K562 (cell line): ENCODE results near the gene CMTR2. TPM values are rescaled to one million over a fixed set of nuclear protein-coding genes. Genes with fewer than 3 reads are reported as not detected.

Source experiments
- ATAC-seq: fragments of 200-7000 bp; cut with Tn5 transposase; 3 replicates; pipeline ENCODE4 v1.9.1; 2020; ENCODE audit warnings: moderate library complexity
- BruUV-seq: library from RNA; stranded (reverse); fragments of 400-500 nt; replicated peaks from 2 replicates; lab custom pipeline; 2021; lab: Mats Ljungman, UMichigan
- CTCF ChIA-PET: fragments of 300-600 bp; formaldehyde crosslinking; extraction: SDS; loops from one replicate; lab custom pipeline; 2021; ENCODE audit warnings: low intra/inter-chr PET ratio; lab: Yijun Ruan, JAX
- POLR2A ChIA-PET: fragments of 300-600, 350-650 bp; sonication (Branson Sonifier 250); formaldehyde crosslinking; extraction: SDS; loops from one replicate; lab custom pipeline; 2021; ENCODE audit warnings: antibody characterized with exemption, inconsistent platforms; lab: Yijun Ruan, JAX
- DNase-seq, 4 experiments: peaks; one replicate each; pipeline versions ENCODE4 v3.0.0 to v3.0.0-alpha.2; 2011 to 2018; ENCODE audit warnings: low spot score in 3 of 4, mixed read lengths in 3 of 4; ENCODE audit errors: extremely low read depth in 1 of 4
- FAIRE-seq: peaks from 2 replicates; lab custom pipeline; 2011; peaks lifted over from hg19 to GRCh38; lab: Jason Lieb, UNC
- H2AFZ ChIP-seq: 2 replicates; pipeline ENCODE4 v1.6.0; 2011; ENCODE audit warnings: low read depth, low read length, control low read depth, inconsistent platforms
- H3K27ac ChIP-seq: fragments of 200-600 bp; 3 replicates; pipeline ENCODE4 v1.8.0; 2011; ENCODE audit warnings: low read depth, mild to moderate bottlenecking, control low read depth, inconsistent platforms, low read length, moderate library complexity, mixed read lengths; ENCODE audit errors: extremely low read depth
- H3K27me3 ChIP-seq, 2 experiments: fragments of 300-600 bp in 1 of 2; 2 replicates in 1 of 2; 3 replicates in 1 of 2; pipeline versions ENCODE4 v1.6.0 to v1.8.0; 2011; ENCODE audit warnings: inconsistent platforms in 2 of 2, low read length in 2 of 2, mild to moderate bottlenecking in 1 of 2, mixed read lengths in 1 of 2, moderate library complexity in 1 of 2; ENCODE audit not compliant: control insufficient read depth in 2 of 2, insufficient read depth in 2 of 2
- H3K36me3 ChIP-seq: fragments of 300-600 bp; 3 replicates; pipeline ENCODE4 v1.8.0; 2011; ENCODE audit warnings: mild to moderate bottlenecking, low read length, inconsistent platforms; ENCODE audit not compliant: control insufficient read depth, insufficient read depth
- H3K4me1 ChIP-seq, 2 experiments: fragments of 200-600 bp in 1 of 2; replicated peaks in 1 of 2; 2 replicates in 1 of 2; 3 replicates in 1 of 2; pipeline versions ENCODE4 v1.5.1 to v1.8.0; 2011; ENCODE audit warnings: inconsistent platforms in 2 of 2, low read length in 2 of 2, mild to moderate bottlenecking in 1 of 2, mixed read lengths in 1 of 2, moderate library complexity in 1 of 2; ENCODE audit not compliant: control insufficient read depth in 2 of 2, insufficient read depth in 2 of 2
- H3K4me2 ChIP-seq: 2 replicates; pipeline ENCODE4 v1.6.1; 2011; ENCODE audit warnings: low read length, control low read depth, inconsistent platforms, mixed read lengths; ENCODE audit not compliant: insufficient read depth
- H3K4me3 ChIP-seq: fragments of 200-600 bp; sonication (generic), shearing (Covaris generic); 2 replicates; pipeline ENCODE4 v1.5.1; 2016; ENCODE audit warnings: control low read depth, inconsistent platforms
- H3K79me2 ChIP-seq: fragments of 200-600 bp; 3 replicates; pipeline ENCODE4 v1.8.0; 2011; ENCODE audit warnings: low read length, inconsistent platforms; ENCODE audit not compliant: control insufficient read depth, insufficient read depth
- H3K9ac ChIP-seq, 2 experiments: 2 replicates each; pipeline versions ENCODE4 v1.6.0 to v1.6.1; 2011; ENCODE audit warnings: low read depth in 2 of 2, low read length in 2 of 2, control low read depth in 1 of 2, inconsistent platforms in 1 of 2, mild to moderate bottlenecking in 1 of 2, mixed read lengths in 1 of 2; ENCODE audit not compliant: insufficient read depth in 1 of 2
- H3K9me1 ChIP-seq: one replicate; pipeline ENCODE4 v1.6.0; 2011; ENCODE audit warnings: inconsistent platforms, mild to moderate bottlenecking, low read length, moderate library complexity; ENCODE audit not compliant: control insufficient read depth, insufficient read depth
- H3K9me3 ChIP-seq: replicated peaks from 2 replicates; pipeline ENCODE4 v1.5.1; 2011; ENCODE audit warnings: low read depth, low read length, inconsistent platforms; ENCODE audit not compliant: control insufficient read depth, insufficient read depth
- H4K20me1 ChIP-seq: replicated peaks from 2 replicates; pipeline ENCODE4 v1.6.1; 2011; ENCODE audit warnings: low read length, inconsistent platforms, mixed read lengths; ENCODE audit not compliant: control insufficient read depth, insufficient read depth
- ARID1B ChIP-seq: fragments of 450-650 bp; IDR thresholded peaks from 2 replicates; pipeline ENCODE4 v1.6.1; 2016; ENCODE audit warnings: antibody characterized with exemption, mild to moderate bottlenecking, inconsistent platforms
- CREB3L1 ChIP-seq: fragments of 450-650 bp; IDR thresholded peaks from 2 replicates; pipeline ENCODE4 v1.6.1; 2014; ENCODE audit warnings: low read depth, mild to moderate bottlenecking, moderate library complexity, borderline replicate concordance
- HDAC2 ChIP-seq: fragments of 450-650 bp; IDR thresholded peaks from 2 replicates; pipeline ENCODE4 v1.6.1; 2016; ENCODE audit warnings: mild to moderate bottlenecking
- IRF9 ChIP-seq: fragments of 450-650 bp; IDR thresholded peaks from 2 replicates; pipeline ENCODE4 v1.6.1; 2016; ENCODE audit warnings: missing biosample characterization, missing genetic modification characterization
- MEIS2 ChIP-seq: fragments of 450-650 bp; IDR thresholded peaks from 2 replicates; pipeline ENCODE4 v1.6.1; 2014; ENCODE audit warnings: mild to moderate bottlenecking; ENCODE audit not compliant: partially characterized antibody
- PBX2 ChIP-seq, 2 experiments: IDR thresholded peaks in 1 of 2; conservative IDR thresholded peaks in 1 of 2; 2 replicates each; pipeline ENCODE4 v1.6.1; 2016; ENCODE audit warnings: low read depth in 2 of 2, mild to moderate bottlenecking in 1 of 2, missing compliant biosample characterization in 1 of 2, missing genetic modification characterization in 1 of 2, moderate library complexity in 1 of 2
- POLR2H ChIP-seq: IDR thresholded peaks from 2 replicates; pipeline ENCODE4 v1.6.1; 2016; ENCODE audit warnings: missing genetic modification characterization, low read depth, mild to moderate bottlenecking, control low read depth, missing compliant biosample characterization, moderate library complexity
- RREB1 ChIP-seq: fragments of 250-450 bp; sonication (Bioruptor Pico); IDR thresholded peaks from 2 replicates; pipeline ENCODE4 v1.4.0; 2020
- WGBS: fragments of 100-300 bp; shearing (Covaris generic); methylation state at CpG from one replicate; pipeline ENCODE4 v1.1.6; 2016; ENCODE audit warnings: low coverage, mixed read lengths; ENCODE audit not compliant: insufficient coverage; ENCODE audit errors: missing lambda C conversion rate; 5-methylcytosine and 5-hydroxymethylcytosine counted together
- in situ Hi-C: fragments of 300-500 bp; cut with MboI; formaldehyde crosslinking; loops from 4 replicates; pipeline ENCODE4 v1.15.0; 2018; ENCODE audit warnings: inconsistent platforms, mixed read lengths
- intact Hi-C: fragments of 100-400 bp; cut with micrococcal nuclease; formaldehyde crosslinking; loops from 2 replicates; pipeline ENCODE4 v1.14.2; 2022
- polyA plus RNA-seq, 8 experiments: library from polyadenylated mRNA; depleted of rRNA in 4 of 8; stranded (reverse) in 5 of 8; unstranded in 3 of 8; fragments of >200 nt; fragmentation: Nextera tagmentation in 2 of 8; fragmentation: Illumina TruSeq in 1 of 8; extraction: Ambion mirVana in 2 of 8; extraction: Trizol in 1 of 8; gene quantifications; 2 replicates each; pipeline versions ENCODE4 v1.2.1 to v1.2.3, GENCODE V29; 2011 to 2014; ENCODE audit warnings: inconsistent platforms in 1 of 8, missing spikeins in 1 of 8
- total RNA-seq, 7 experiments: library from RNA; depleted of rRNA in 6 of 7; stranded (reverse); fragments of >200 nt in 6 of 7; fragmentation: Illumina TruSeq in 2 of 7; extraction: Trizol in 2 of 7; gene quantifications; 2 replicates each; pipeline versions ENCODE4 v1.2.1 to v1.2.3, GENCODE V29; 2011 to 2021; ENCODE audit warnings: low replicate concordance in 1 of 7

CMTR2 gene
- total and polyA plus RNA-seq, 9 of the 15 experiments (the other 6 are each of a cell fraction or from before 2014, with no cell fraction given): 4.6 to 24.8 (median 12.7) TPM

GRCh38 chr16:71276589-71277334, 12.4 kb downstream of the CMTR2 start:
- Histone ChIP-seq H3K4me2 (peak overlapping the region; percentile 67), H3K4me1 (peaks cover 0 to 3% of the 10 kb centered on the region in 2 experiments; a peak in 2 of 5 replicates), H4K20me1 (no peaks in the 10 kb centered on the region), H3K27ac (peak overlapping the region; percentile 69; the same call in 1 of the 3 replicates), H3K9me3 (no peaks in the 10 kb centered on the region), H3K36me3 (no peaks in the 10 kb centered on the region), H3K9ac (peak overlapping the region in 1 of 2 experiments; percentile 38; a peak in 1 of 4 replicates), H3K27me3 (no peaks in the 10 kb centered on the region), H3K9me1 (no peaks in the 10 kb centered on the region), H3K4me3 (peak overlapping the region; percentile 2; the same call in 1 of the 2 replicates), H3K79me2 (no peaks in the 10 kb centered on the region), H2AFZ (peak overlapping the region; percentile 80)
- in situ Hi-C loops: no loop called here
- CTCF ChIA-PET: no interaction called here
- FAIRE-seq (peak; percentile 56), ATAC-seq (peak; percentile 94), DNase-seq (peak in 2 of 4 experiments; percentile 33 to 52)
- POLR2A ChIA-PET: interaction anchor here (0.6 to 0.8 kb wide), 2 partner anchors 15 to 1558 kb away, joined by 3 read pairs; no protein-coding TSS in a partner anchor
- intact Hi-C loops: no loop called here
- BruUV-seq: no TSS peak
- 0% methylated on average over 4 of the region's 4 CpGs for WGBS
- TF ChIP-seq RREB1 (CRISPR knock-in tag) (no peak), MEIS2 (peak; percentile 64), IRF9 (tag) (no peak), PBX2 (CRISPR knock-in tag; IDR thresholded peaks at IDR 0.05; ENCODE audit: low read depth) (no peak), PBX2 (tag; conservative IDR thresholded peaks at IDR 0.05; ENCODE audit: low read depth) (peak; percentile 77), CREB3L1 (no peak), HDAC2 (no peak), ARID1B (0 out of 2 replicates have a peak, but pooled peaks have one; percentile 3), POLR2H (peak; percentile 70; the same call in 1 of the 2 replicates)
